Measurements from ENCODE around the gene UBALD1.

GRCh38 chr16:4624827-4625559 is 10.3 kb upstream of the UBALD1 start:
- TF ChIP-seq, protein P1, sequence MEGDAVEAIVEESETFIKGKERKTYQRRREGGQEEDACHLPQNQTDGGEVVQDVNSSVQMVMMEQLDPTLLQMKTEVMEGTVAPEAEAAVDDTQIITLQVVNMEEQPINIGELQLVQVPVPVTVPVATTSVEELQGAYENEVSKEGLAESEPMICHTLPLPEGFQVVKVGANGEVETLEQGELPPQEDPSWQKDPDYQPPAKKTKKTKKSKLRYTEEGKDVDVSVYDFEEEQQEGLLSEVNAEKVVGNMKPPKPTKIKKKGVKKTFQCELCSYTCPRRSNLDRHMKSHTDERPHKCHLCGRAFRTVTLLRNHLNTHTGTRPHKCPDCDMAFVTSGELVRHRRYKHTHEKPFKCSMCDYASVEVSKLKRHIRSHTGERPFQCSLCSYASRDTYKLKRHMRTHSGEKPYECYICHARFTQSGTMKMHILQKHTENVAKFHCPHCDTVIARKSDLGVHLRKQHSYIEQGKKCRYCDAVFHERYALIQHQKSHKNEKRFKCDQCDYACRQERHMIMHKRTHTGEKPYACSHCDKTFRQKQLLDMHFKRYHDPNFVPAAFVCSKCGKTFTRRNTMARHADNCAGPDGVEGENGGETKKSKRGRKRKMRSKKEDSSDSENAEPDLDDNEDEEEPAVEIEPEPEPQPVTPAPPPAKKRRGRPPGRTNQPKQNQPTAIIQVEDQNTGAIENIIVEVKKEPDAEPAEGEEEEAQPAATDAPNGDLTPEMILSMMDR (conservative IDR thresholded peaks at IDR 0.05): no peak
- TF ChIP-seq EZH2 (IDR thresholded peaks at IDR 0.05; ENCODE audit: low read depth): no peak

Measured in PC-9 (cell line).